Common myeloid progenitor, CD34-positive (primary cell): ENCODE measurements around the gene WNT6.

Source experiments
- CTCF ChIA-PET: fragments of 350-600 bp; sonication (Branson Sonifier 250); formaldehyde crosslinking; loops from one replicate; lab custom pipeline; 2021; ENCODE audit warnings: antibody characterized with exemption; lab: Charles Lee
- POLR2A ChIA-PET: fragments of 350-600 bp; sonication (Branson Sonifier 250); formaldehyde crosslinking; loops from one replicate; lab custom pipeline; 2021; ENCODE audit warnings: antibody characterized with exemption; lab: Charles Lee
- DNase-seq, 3 donors: peaks; one replicate each; pipeline versions ENCODE4 v3.0.0 to v3.0.0-alpha.2; 2013
- H3K27ac ChIP-seq, 2 experiments: 1 replicate in 1 of 2; 2 replicates in 1 of 2; pipeline ENCODE4 v1.7.0; 2013; ENCODE audit warnings: inconsistent platforms in 2 of 2, low read length in 2 of 2, mild to moderate bottlenecking in 2 of 2, low read depth in 1 of 2, moderate library complexity in 1 of 2; ENCODE audit not compliant: severe bottlenecking in 2 of 2, insufficient read depth in 1 of 2, poor library complexity in 1 of 2
- H3K27me3 ChIP-seq, 5 experiments: replicated peaks in 2 of 5; 1 replicate in 3 of 5; 2 replicates in 2 of 5; pipeline versions ENCODE4 v1.6.1 to v1.7.0; 2013; ENCODE audit warnings: low read length in 4 of 5, mild to moderate bottlenecking in 2 of 5, moderate library complexity in 2 of 5, inconsistent platforms in 1 of 5; ENCODE audit not compliant: insufficient read depth in 5 of 5, control insufficient read depth in 4 of 5
- H3K36me3 ChIP-seq, 4 experiments: 1 replicate in 2 of 4; 2 replicates in 2 of 4; pipeline versions ENCODE4 v1.6.1 to v1.7.0; 2013; ENCODE audit warnings: low read length in 3 of 4, control low read depth in 1 of 4, mild to moderate bottlenecking in 1 of 4; ENCODE audit not compliant: control insufficient read depth in 4 of 4, insufficient read depth in 4 of 4
- H3K4me1 ChIP-seq, 4 experiments: 1 replicate in 3 of 4; 2 replicates in 1 of 4; pipeline versions ENCODE4 v1.6.1 to v1.7.1; 2013; ENCODE audit warnings: low read length in 3 of 4, mild to moderate bottlenecking in 3 of 4, control low read depth in 1 of 4, inconsistent platforms in 1 of 4, moderate library complexity in 1 of 4; ENCODE audit not compliant: control insufficient read depth in 4 of 4, insufficient read depth in 4 of 4; ENCODE audit errors: control extremely low read depth in 1 of 4
- H3K4me3 ChIP-seq, 7 experiments: 1 replicate in 4 of 7; 2 replicates in 3 of 7; pipeline versions ENCODE4 v1.5.1 to v1.7.0; 2013; ENCODE audit warnings: mild to moderate bottlenecking in 7 of 7, low read length in 6 of 7, moderate library complexity in 6 of 7, inconsistent platforms in 2 of 7, low read depth in 2 of 7, control low read depth in 1 of 7; ENCODE audit not compliant: insufficient read depth in 4 of 7, control insufficient read depth in 1 of 7; ENCODE audit errors: extremely low read depth in 1 of 7
- H3K9me3 ChIP-seq, 5 experiments: 1 replicate in 4 of 5; 2 replicates in 1 of 5; pipeline versions ENCODE4 v1.6.1 to v1.7.1; 2013; ENCODE audit warnings: low read length in 4 of 5, mild to moderate bottlenecking in 2 of 5, inconsistent platforms in 1 of 5, low read depth in 1 of 5, moderate library complexity in 1 of 5; ENCODE audit not compliant: control insufficient read depth in 4 of 5, insufficient read depth in 2 of 5; ENCODE audit errors: control extremely low read depth in 1 of 5
- WGBS: methylation state at CpG from one replicate; pipeline ENCODE4 v1.1.5; 2013; ENCODE audit not compliant: insufficient coverage; 5-methylcytosine and 5-hydroxymethylcytosine counted together

Gene WNT6

GRCh38 chr2:218876562-218877219, 17.1 kb downstream of the WNT6 start:
- ChIA-PET CTCF (interaction anchor here (0.8 to 22.6 kb wide), 15 partner anchors 8 to 350 kb away, joined by 3 to 923 read pairs (median 5); partner anchors contain the start of genes FEV and WNT6), POLR2A (interaction anchor here (0.6 to 2.9 kb wide), 3 partner anchors 16 to 25 kb away, joined by 3 to 19 read pairs (median 7); no protein-coding TSS in a partner anchor)
- H3K36me3 ChIP-seq = no peaks in the 10 kb centered on the region
- peaks cover 13 to 99% (median 61%) of the 10 kb centered on the region in 5 experiments for H3K27me3 ChIP-seq
- WGBS = 0% methylated on average over 2 of the region's 3 CpGs
- peaks cover 0 to 42% (median 24%) of the 10 kb centered on the region in 4 experiments for H3K4me1 ChIP-seq
- no peak overlapping the region for H3K27ac ChIP-seq
- DNase-seq = peak; percentile 68 to 84 (median 74)
- no peak overlapping the region for H3K4me3 ChIP-seq
- H3K9me3 ChIP-seq = no peaks in the 10 kb centered on the region

GRCh38 chr2:218877331-218877730, 17.7 kb downstream of the WNT6 start:
- WGBS = 90% methylated on average over 4 of the region's 6 CpGs
- Histone ChIP-seq H3K27ac (no peak overlapping the region), H3K9me3 (no peaks in the 10 kb centered on the region), H3K36me3 (no peaks in the 10 kb centered on the region), H3K4me1 (peaks cover 0 to 36% (median 21%) of the 10 kb centered on the region in 4 experiments), H3K4me3 (no peak overlapping the region), H3K27me3 (peaks cover 17 to 99% (median 58%) of the 10 kb centered on the region in 5 experiments)
- ChIA-PET CTCF (interaction anchor here (0.8 to 22.6 kb wide), 8 partner anchors 13 to 350 kb away, joined by 3 to 923 read pairs (median 9); partner anchors contain the start of genes FEV and WNT6), POLR2A (interaction anchor here (1.8 to 2.9 kb wide), 2 partner anchors 16 to 20 kb away, joined by 7 to 19 read pairs; no protein-coding TSS in a partner anchor)
- no peak for DNase-seq

GRCh38 chr2:218877891-218878290, 18.3 kb downstream of the WNT6 start:
- Histone ChIP-seq H3K4me1 (peaks cover 0 to 33% (median 22%) of the 10 kb centered on the region in 4 experiments), H3K4me3 (no peak overlapping the region), H3K27ac (no peak overlapping the region), H3K27me3 (peaks cover 17 to 99% (median 61%) of the 10 kb centered on the region in 5 experiments), H3K9me3 (no peaks in the 10 kb centered on the region), H3K36me3 (no peaks in the 10 kb centered on the region)
- POLR2A ChIA-PET = interaction anchor here (1.8 to 2.9 kb wide), 2 partner anchors 15 to 19 kb away, joined by 7 to 19 read pairs; no protein-coding TSS in a partner anchor
- CTCF ChIA-PET = interaction anchor here (1.6 to 22.6 kb wide), 5 partner anchors 8 to 104 kb away, joined by 4 to 923 read pairs (median 27); partner anchors contain the start of genes FEV and WNT6
- no CpG with 5 or more reads among the region's 5 CpGs for WGBS
- no peak for DNase-seq

GRCh38 chr2:218878486-218878885, 18.9 kb downstream of the WNT6 start:
- Histone ChIP-seq H3K27ac (no peak overlapping the region), H3K4me3 (no peak overlapping the region), H3K36me3 (no peaks in the 10 kb centered on the region), H3K4me1 (peaks cover 0 to 31% (median 19%) of the 10 kb centered on the region in 4 experiments), H3K9me3 (no peaks in the 10 kb centered on the region), H3K27me3 (peaks cover 17 to 97% (median 61%) of the 10 kb centered on the region in 5 experiments)
- no peak for DNase-seq
- POLR2A ChIA-PET = no interaction called here
- WGBS = 65% methylated on average over 5 of the region's 6 CpGs
- CTCF ChIA-PET = interaction anchor here (1.6 to 22.6 kb wide), 5 partner anchors 8 to 104 kb away, joined by 4 to 923 read pairs (median 27); partner anchors contain the start of genes FEV and WNT6

GRCh38 chr2:218878926-218879761, 19.5 kb downstream of the WNT6 start:
- DNase-seq = no peak
- CTCF ChIA-PET = interaction anchor here (1.6 to 22.6 kb wide), 5 partner anchors 9 to 103 kb away, joined by 4 to 923 read pairs (median 27); partner anchors contain the start of genes FEV and WNT6
- no peaks in the 10 kb centered on the region for H3K9me3 ChIP-seq
- no peak overlapping the region for H3K27ac ChIP-seq
- H3K4me3 ChIP-seq = peak overlapping the region in 1 of 7 experiments; percentile 66
- POLR2A ChIA-PET = interaction anchor here (0.9 kb wide), 1 partner anchor 19 kb away, joined by 4 read pairs; no protein-coding TSS in a partner anchor
- WGBS = 16% methylated on average over 9 of the region's 16 CpGs
- peaks cover 15 to 95% (median 62%) of the 10 kb centered on the region in 5 experiments for H3K27me3 ChIP-seq
- H3K4me1 ChIP-seq = peaks cover 0 to 33% (median 17%) of the 10 kb centered on the region in 4 experiments
- no peaks in the 10 kb centered on the region for H3K36me3 ChIP-seq

- Histone ChIP-seq H3K9me3 (no peaks in the 10 kb centered on the region), H3K36me3 (no peaks in the 10 kb centered on the region), H3K4me3 (peak overlapping the region in 3 of 7 experiments; percentile 26 to 66 (median 28)), H3K27ac (no peak overlapping the region), H3K4me1 (peaks cover 0 to 33% (median 17%) of the 10 kb centered on the region in 4 experiments), H3K27me3 (peaks cover 9 to 95% (median 60%) of the 10 kb centered on the region in 5 experiments)
- POLR2A ChIA-PET = interaction anchor here (0.9 kb wide), 1 partner anchor 18 kb away, joined by 4 read pairs; no protein-coding TSS in a partner anchor
- WGBS = 3% methylated on average over 4 of the region's 11 CpGs
- CTCF ChIA-PET = interaction anchor here (12.7 to 22.6 kb wide), 2 partner anchors 18 to 25 kb away, joined by 233 to 923 read pairs; partner anchors contain the start of gene WNT6
- no peak for DNase-seq
Observed at GRCh38 chr2:218879776-218880101, 20.1 kb downstream of the WNT6 start.
